Lower lobe of right lung (tissue), 2 donors: ENCODE measurements around the gene MEX3B. TPM values are rescaled to one million over a fixed set of nuclear protein-coding genes. Genes with fewer than 3 reads are reported as not detected.

ENCODE experiments used
- ATAC-seq, 2 donors: fragments of 200-7000 bp; cut with Tn5 transposase; one replicate each; pipeline ENCODE4 v1.9.1; 2020 to 2022; ENCODE audit warnings: mild to moderate bottlenecking in 2 of 2, moderate library complexity in 2 of 2
- DNase-seq: peaks from one replicate; pipeline ENCODE4 v3.0.0-alpha.2; 2020
- H3K27ac ChIP-seq: fragments of 200-600 bp; one replicate; pipeline ENCODE4 v1.8.0; 2022
- H3K27me3 ChIP-seq: fragments of 200-600 bp; one replicate; pipeline ENCODE4 v1.8.0; 2022; ENCODE audit warnings: low read depth
- H3K36me3 ChIP-seq: fragments of 200-600 bp; one replicate; pipeline ENCODE4 v1.8.0; 2022; ENCODE audit warnings: mild to moderate bottlenecking
- H3K4me1 ChIP-seq: fragments of 200-600 bp; one replicate; pipeline ENCODE4 v1.8.0; 2022
- H3K4me3 ChIP-seq: fragments of 200-600 bp; one replicate; pipeline ENCODE4 v1.8.0; 2022; ENCODE audit warnings: mild to moderate bottlenecking
- H3K9me3 ChIP-seq: fragments of 200-600 bp; one replicate; pipeline ENCODE4 v1.8.0; 2022
- CTCF ChIP-seq: fragments of 200-600 bp; IDR thresholded peaks from one replicate; pipeline ENCODE4 v1.8.0; 2022; ENCODE audit warnings: antibody characterized with exemption, mild to moderate bottlenecking
- intact Hi-C: fragments of 100-400 bp; cut with DNase I; formaldehyde crosslinking; loops from one replicate; pipeline ENCODE4 v1.11.0; 2022
- total RNA-seq: library from RNA; stranded (reverse); fragmentation: NEBNext Ultra II Directional; extraction: Animal tissue kit (Norgen Biotek cat#: 25700); gene quantifications from one replicate; pipeline ENCODE4 v1.2.1, GENCODE V29; 2021
- donor health status: DM: no; HTN: yes; CAD: no; lungs with severe emphysema.

MEX3B gene
- total RNA-seq, 1 donor from 2014 or later, result 1.8 TPM

- DNase-seq (no peak), ATAC-seq (peak; percentile 1)
- Histone ChIP-seq H3K4me3 (peak overlapping the region; percentile 76), H3K27me3 (peaks cover 7% of the 10 kb centered on the region), H3K36me3 (no peaks in the 10 kb centered on the region), H3K4me1 (peaks cover 21% of the 10 kb centered on the region), H3K27ac (peak overlapping the region; percentile 11), H3K9me3 (no peaks in the 10 kb centered on the region)
- TF ChIP-seq CTCF, result no peak
- intact Hi-C loops, result no loop called here
These were observed 1.9 kb upstream of the MEX3B start for GRCh38 chr15:82047453-82048400.

- peak overlapping the region; percentile 76 for H3K4me3 ChIP-seq
- H3K36me3 ChIP-seq, result no peaks in the 10 kb centered on the region
- intact Hi-C loops, result no loop called here
- peak; percentile 69 for TF ChIP-seq CTCF
- no peaks in the 10 kb centered on the region for H3K9me3 ChIP-seq
- DNase-seq (peak; percentile 94), ATAC-seq (peak; percentile 90 to 93)
- peaks cover 21% of the 10 kb centered on the region for H3K4me1 ChIP-seq
- H3K27me3 ChIP-seq, result peaks cover 7% of the 10 kb centered on the region
- H3K27ac ChIP-seq, result peak overlapping the region; percentile 90
These were observed 1.0 kb upstream of the MEX3B start for GRCh38 chr15:82046666-82047452.

GRCh38 chr15:82045179-82045891 is 483 bp downstream of the MEX3B start:
- Histone ChIP-seq H3K4me1 (peaks cover 28% of the 10 kb centered on the region), H3K36me3 (no peaks in the 10 kb centered on the region), H3K27me3 (peaks cover 7% of the 10 kb centered on the region), H3K9me3 (no peaks in the 10 kb centered on the region), H3K4me3 (peak overlapping the region; percentile 76), H3K27ac (peak overlapping the region; percentile 81)
- DNase-seq (peak; percentile 67), ATAC-seq (peak; percentile 19 to 41)
- TF ChIP-seq CTCF, result no peak
- intact Hi-C loops, result no loop called here

GRCh38 chr15:82044373-82045178 is 1.2 kb downstream of the MEX3B start:
- ATAC-seq (no peak), DNase-seq (peak; percentile 48)
- H3K27me3 ChIP-seq, result peaks cover 7% of the 10 kb centered on the region
- peak overlapping the region; percentile 76 for H3K4me3 ChIP-seq
- H3K27ac ChIP-seq, result peak overlapping the region; percentile 21
- intact Hi-C loops, result no loop called here
- H3K9me3 ChIP-seq, result no peaks in the 10 kb centered on the region
- H3K4me1 ChIP-seq, result peaks cover 34% of the 10 kb centered on the region
- no peaks in the 10 kb centered on the region for H3K36me3 ChIP-seq
- no peak for TF ChIP-seq CTCF
